GM21515 (cell line): ENCODE measurements around the gene GPC6.
"Not testable (repeated sequence)": the region's sequence is repeated elsewhere in the genome, so short reads cannot be mapped to it uniquely, and the experiment has no call there.

ENCODE experiments used
- ATAC-seq: cut with Tn5 transposase; IDR thresholded peaks from one replicate; pipeline ENCODE4 v1.9.1; 2021; ENCODE audit not compliant: unreplicated experiment

The GPC6 gene

GRCh38 chr13:94329754-94330551 is 1103.3 kb downstream of the GPC6 start:
- no peak for ATAC-seq

- ATAC-seq = no peak
Observed at GRCh38 chr13:94330552-94331071, 1104.0 kb downstream of the GPC6 start.

DNA sequence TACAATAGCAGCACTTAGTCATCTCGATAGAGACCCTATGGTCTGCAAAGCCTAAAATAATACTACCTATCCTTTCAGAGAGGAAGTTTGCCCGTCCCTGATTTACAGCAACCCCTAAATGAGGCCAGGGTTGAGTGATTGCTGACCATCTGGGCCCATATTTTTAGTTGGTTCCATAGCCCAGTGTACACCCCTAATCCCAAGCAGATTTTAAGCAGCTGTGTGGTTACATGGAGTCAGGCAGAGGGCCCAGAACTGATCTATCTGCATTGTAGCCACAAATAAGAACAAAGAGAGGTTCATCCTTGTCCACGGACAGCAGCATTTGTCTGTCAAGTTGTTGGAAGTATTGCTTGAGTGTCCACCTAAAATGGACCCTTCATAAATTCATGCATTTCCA is 1104.7 kb downstream of the GPC6 start:
- ATAC-seq = no peak

DNA sequence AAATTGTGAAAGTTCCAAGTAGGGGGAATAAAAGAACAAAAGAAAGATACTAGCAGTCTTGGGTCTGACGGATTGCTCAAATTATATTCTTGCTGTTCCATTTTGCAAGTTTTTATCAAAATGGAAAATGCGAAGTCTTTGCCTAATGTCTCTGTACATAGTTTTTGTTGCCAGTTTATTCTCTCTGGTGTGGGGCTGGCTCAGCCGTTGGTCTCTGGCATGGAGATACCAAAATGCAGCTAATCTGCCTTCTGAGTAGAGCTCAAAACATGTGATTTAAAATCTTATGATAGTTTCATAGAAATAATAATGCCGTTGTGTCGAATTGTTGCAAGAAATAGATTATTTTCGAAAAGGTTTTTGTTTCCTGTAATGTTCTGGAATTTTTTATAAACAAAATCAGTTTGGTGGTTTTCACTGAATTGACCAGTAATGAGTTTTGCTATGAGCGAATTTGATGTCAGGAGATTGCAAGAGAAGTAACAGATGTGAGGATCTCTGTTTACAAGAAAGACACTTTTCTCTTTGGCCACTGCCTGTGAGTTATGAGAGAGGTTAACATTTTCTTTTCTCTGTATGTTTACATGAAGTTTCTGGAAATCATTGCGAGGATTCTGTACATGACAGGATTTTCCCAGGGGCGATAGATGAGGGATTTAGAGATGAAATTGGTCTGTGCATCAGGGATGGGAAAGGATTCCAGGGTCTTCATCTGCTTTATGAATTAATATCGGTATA is 1105.9 kb downstream of the GPC6 start:
- ATAC-seq = no peak

DNA sequence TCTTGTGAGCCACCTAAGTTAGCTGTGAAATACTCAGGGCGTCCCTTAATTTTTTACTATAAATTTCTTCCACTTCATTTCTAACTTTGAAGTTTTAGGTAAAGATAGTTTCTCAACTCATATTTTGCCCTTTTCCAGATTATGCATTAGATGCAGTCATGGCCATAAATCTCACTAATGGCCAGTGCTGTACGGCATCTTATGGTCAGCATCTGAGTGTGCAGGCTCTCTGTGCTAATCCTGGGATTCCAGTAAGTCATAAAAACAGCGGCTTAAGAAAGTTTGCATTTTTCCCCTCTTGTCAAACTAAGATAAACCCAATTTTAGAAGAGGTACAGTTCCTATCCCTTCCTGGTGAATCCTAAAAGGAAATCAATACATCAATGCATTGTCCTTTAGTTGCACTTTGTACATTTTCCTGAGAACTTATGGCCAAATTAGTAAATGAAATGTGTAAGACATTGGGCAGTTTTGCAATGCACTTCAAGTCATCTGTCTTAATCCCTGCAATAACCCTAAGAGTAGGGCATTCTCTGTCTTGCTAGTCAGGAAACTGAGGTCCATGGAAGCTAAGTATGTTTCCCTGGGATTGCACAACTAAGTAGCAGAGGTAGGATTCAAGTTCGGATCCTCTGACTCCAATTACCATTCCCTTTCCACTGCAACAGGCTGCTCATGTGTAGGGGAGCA is 1106.7 kb downstream of the GPC6 start:
- ATAC-seq = no peak

GRCh38 chr13:94335761-94336526 is 1109.3 kb downstream of the GPC6 start:
- no peak for ATAC-seq

- no peak for ATAC-seq
Observed at GRCh38 chr13:94339116-94339687, 1112.6 kb downstream of the GPC6 start.

GRCh38 chr13:94342436-94343242 is 1116.0 kb downstream of the GPC6 start:
- no peak for ATAC-seq

DNA sequence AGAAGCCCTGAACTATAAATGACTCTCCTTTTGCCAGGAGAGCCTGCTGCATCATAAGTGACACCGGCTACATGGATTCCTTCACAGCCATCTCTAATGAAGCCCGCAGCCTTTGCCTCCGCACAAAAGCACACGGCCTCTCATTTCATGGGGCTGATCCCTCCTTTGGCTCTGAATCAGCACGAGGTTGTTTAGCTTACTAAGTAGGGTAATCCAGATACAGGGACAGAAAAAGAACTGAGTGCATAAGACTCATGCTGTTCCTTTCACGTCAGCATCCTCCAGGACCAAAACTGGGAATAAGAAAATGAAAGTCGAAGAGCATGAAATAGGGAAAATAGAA is 1116.6 kb downstream of the GPC6 start:
- ATAC-seq = no peak

DNA sequence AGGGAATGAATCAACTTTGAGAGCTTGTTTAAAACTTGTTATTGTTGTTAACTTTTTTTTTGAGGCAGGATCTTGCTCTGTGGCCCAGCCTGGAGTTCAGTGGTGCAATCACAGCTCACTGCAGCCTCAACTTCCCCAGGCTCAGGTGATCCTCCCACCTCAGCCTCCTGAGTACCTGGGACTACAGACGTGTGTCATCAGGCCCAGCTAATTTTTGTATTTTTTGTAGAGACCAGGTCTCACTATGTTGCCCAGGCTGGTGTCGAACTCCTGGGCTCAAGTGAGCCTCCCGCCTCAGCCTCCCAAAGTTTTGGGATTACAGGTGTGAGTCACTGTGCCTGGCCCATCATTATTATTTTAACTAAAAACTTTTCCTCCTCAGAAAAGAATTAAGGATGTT is 1117.1 kb downstream of the GPC6 start:
- ATAC-seq = not testable (repeated sequence)

GRCh38 chr13:94344126-94344818 is 1117.7 kb downstream of the GPC6 start:
- ATAC-seq = no peak

DNA sequence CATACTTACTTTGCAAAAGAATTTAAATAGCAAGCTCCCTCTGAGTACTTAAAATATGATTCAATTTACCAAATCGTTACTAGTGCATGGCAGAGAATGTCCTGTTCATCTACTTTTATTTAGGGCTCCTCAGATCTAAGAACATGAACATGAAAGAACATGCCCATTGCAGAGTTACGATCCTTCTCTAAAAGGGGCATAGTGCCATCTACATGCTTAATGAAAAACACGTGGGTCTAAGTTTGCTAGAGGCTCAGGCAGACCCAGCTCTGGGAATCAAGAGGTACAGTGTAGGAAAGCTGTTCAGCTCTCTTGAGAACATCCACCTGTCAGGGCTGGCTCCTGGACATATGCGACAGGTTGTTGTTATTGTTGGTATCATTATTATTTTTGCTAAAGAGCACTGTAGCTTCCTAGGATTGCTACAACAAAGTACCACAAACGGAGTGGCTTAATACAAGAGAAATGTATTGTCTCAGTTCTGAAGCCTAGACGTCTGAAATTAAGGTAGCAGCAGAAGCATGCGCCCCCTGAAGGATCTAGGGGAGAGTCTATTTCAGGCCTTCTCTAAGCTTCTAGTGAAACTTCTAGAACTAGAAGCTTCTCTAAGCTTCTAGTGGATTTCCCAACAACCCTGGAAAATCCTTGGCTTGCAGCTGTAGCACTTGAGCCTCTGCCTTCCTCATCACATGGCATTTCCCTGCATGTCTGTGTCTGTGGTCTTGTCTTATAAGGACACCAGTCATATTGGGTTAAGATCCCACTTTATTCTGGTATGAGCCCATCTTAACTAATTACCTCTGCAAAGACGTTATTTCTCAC is 1119.0 kb downstream of the GPC6 start:
- ATAC-seq = no peak

GRCh38 chr13:94346261-94347019 is 1119.8 kb downstream of the GPC6 start:
- ATAC-seq = no peak

- no peak for ATAC-seq
Observed at GRCh38 chr13:94351292-94351990, 1124.8 kb downstream of the GPC6 start.

DNA sequence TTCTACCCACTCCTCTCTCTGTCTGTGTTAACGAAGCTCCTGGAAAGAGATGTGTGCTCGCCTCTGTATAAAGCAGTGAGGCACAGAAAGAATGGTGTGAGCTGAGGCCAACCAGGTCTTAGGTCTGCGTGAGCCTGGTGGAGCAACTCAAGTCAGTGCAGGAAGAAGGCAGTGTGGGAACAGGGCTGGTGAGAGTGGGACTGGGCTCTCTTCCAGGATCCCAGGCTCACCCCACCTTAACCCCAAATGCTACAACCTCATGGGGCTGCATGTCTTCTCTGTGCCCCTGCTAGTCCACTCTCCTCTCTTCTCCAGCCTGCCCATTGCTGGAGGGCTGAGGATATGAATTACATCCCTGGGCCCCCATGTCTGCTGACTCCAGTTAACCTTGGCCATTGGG is 1125.5 kb downstream of the GPC6 start:
- no peak for ATAC-seq

DNA sequence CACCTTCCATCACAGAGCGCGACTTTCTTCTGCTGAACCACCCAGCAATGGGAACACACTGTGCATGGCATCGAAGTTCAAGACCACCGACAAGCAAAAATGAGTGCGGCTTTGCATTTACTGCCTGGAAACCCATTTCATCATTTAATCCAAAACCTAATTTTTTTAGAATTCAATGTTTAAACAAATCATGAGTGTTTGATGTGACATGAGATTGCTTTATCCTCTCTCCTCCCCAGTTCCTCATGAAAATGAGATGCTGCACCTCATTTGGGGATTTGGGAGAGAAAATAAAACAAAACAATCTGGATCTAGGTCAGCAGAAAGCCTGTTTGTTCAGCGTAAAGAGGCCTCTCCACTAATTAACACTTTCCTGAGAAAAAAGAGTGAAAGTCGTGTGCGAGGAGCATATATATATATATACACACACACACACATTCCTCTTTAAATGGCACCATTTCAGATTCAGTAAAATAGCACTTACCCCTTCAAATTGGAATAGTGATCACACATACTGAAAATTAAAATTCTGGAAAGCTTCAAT is 1126.6 kb downstream of the GPC6 start:
- ATAC-seq = no peak

GRCh38 chr13:94359875-94360274 is 1133.3 kb downstream of the GPC6 start:
- no peak for ATAC-seq
